ENCODE data around the gene RBM6. TPM values are rescaled to one million over a fixed set of nuclear protein-coding genes. Genes with fewer than 3 reads are reported as not detected.

The RBM6 gene, protein sequence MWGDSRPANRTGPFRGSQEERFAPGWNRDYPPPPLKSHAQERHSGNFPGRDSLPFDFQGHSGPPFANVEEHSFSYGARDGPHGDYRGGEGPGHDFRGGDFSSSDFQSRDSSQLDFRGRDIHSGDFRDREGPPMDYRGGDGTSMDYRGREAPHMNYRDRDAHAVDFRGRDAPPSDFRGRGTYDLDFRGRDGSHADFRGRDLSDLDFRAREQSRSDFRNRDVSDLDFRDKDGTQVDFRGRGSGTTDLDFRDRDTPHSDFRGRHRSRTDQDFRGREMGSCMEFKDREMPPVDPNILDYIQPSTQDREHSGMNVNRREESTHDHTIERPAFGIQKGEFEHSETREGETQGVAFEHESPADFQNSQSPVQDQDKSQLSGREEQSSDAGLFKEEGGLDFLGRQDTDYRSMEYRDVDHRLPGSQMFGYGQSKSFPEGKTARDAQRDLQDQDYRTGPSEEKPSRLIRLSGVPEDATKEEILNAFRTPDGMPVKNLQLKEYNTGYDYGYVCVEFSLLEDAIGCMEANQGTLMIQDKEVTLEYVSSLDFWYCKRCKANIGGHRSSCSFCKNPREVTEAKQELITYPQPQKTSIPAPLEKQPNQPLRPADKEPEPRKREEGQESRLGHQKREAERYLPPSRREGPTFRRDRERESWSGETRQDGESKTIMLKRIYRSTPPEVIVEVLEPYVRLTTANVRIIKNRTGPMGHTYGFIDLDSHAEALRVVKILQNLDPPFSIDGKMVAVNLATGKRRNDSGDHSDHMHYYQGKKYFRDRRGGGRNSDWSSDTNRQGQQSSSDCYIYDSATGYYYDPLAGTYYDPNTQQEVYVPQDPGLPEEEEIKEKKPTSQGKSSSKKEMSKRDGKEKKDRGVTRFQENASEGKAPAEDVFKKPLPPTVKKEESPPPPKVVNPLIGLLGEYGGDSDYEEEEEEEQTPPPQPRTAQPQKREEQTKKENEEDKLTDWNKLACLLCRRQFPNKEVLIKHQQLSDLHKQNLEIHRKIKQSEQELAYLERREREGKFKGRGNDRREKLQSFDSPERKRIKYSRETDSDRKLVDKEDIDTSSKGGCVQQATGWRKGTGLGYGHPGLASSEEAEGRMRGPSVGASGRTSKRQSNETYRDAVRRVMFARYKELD
- total RNA-seq (2012; rRNA removed) (38.5 and 40.8 TPM in 2 replicates), polyA plus RNA-seq (2012; rRNA removed) (51.1 and 64.6 TPM in 2 replicates), Bru-seq, nascent RNA (percentile 90 among the genes with signal in this experiment), BruChase-seq, experiment 1, labeled RNA remaining after a 6-hour chase (percentile 98 among the genes with signal in this experiment), BruChase-seq, experiment 2, labeled RNA remaining after a 2-hour chase (percentile 95 among the genes with signal in this experiment)
- 9.1 and 24.1 TPM in 2 replicates for polyA plus RNA-seq (2012; cell fraction: cytosol; rRNA removed)
- polyA plus RNA-seq (2012; cell fraction: nucleus; rRNA removed; ENCODE audit: low replicate concordance) = 37.5 and 273 TPM in 2 replicates
- long read RNA-seq, transcript RBM6-210 (17 exons, 2,260 nt) = major isoform, 10 of 41 reads
- long read RNA-seq, partial matches to known transcripts = 8 of 41 reads
- long read RNA-seq, other reads (novel, unspliced or antisense) = 13 of 41 reads

DNA sequence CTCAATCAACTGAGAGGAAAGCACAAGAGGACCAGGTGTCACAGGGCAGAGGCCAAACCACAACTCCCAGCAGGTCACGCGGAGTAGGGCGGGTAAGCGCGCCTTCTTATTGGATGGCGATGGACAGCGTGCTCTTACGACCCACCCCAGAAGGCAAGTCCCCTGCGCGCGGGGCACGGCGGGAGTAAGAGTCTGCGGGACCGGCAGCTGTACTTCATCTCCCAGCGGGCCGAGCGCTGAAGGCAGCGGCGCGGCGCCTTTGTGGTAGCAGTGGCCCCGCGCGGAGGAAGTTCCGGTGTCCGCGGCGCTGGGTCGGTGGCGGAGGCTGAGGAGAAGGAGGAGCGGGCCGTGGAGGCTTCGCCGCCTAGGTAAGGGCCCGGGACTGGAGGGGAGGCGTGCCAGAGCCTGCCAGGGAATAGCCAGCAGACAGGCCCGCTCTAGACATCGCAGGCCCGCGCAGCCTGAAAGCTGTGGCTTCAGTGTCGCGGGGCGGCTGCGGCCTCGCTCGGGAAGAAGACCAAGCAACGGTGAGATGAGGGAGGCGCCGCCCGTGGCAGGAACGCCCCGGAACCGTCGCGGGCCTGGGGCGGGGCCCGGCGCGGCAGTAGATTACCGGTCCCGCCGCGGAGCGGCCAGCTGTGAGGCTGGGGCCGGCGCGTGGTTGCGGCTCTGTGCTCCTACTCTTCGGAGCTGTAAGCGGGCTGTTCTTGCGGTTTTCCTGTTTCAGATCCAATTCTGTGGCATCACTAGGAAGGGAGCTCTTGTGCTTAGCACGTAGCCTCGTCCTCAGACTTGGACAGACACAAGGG lies at the start of gene RBM6:
Gene RBM6 (plus strand): TSS at position 293 of the 809 bp plus-strand sequence. CDS start 22,492 bp downstream, outside the sequence.
- ATAC-seq (ENCODE audit: low read depth) (peak; percentile 98), DNase-seq (peak; percentile 97)
- Histone ChIP-seq H3K23ac (ENCODE audit: low read depth, low read length) (peak within 1 kb of the TSS; percentile 96), H3K79me1 (ENCODE audit: low read depth in 1 of 2, low read length in 2 of 2) (peaks cover 4 to 22% of the 10 kb centered on the region in 2 experiments; a peak in 2 of 4 replicates), H4K91ac (ENCODE audit: insufficient read depth, low read depth, low read length) (peak within 1 kb of the TSS; percentile 94), H3K27ac (ENCODE audit: insufficient read depth, low read length) (peak within 1 kb of the TSS; percentile 93), H3K56ac (ENCODE audit: extremely low read depth, insufficient read depth, low read length) (peak within 1 kb of the TSS; percentile 76), H3K4ac (ENCODE audit: low read depth, low read length) (peak within 1 kb of the TSS; percentile 92), H2AK5ac (ENCODE audit: low read depth, low read length) (peak within 1 kb of the TSS; percentile 77), H2BK120ac (ENCODE audit: low read depth, low read length) (peak within 1 kb of the TSS; percentile 72; the same call in 1 of the 2 replicates), H2BK20ac (ENCODE audit: low read depth, low read length) (peak within 1 kb of the TSS; percentile 45; the same call in 1 of the 2 replicates), H3K4me2 (ENCODE audit: low read depth, low read length) (peak within 1 kb of the TSS; percentile 100), H3K9ac (ENCODE audit: low read depth, low read length) (peak within 1 kb of the TSS; percentile 97), H4K8ac (ENCODE audit: low read depth in 2 of 2, low read length in 2 of 2) (peak within 1 kb of the TSS; percentile 70 to 93), H3K14ac (replicated peaks; ENCODE audit: low read depth, low read length) (peak within 1 kb of the TSS; percentile 89), H2BK15ac (ENCODE audit: low read depth, low read length) (peak within 1 kb of the TSS; percentile 22; the same call in 1 of the 3 replicates), H2AFZ (replicated peaks; ENCODE audit: low read length, poor library complexity) (peak within 1 kb of the TSS; percentile 97), H4K5ac (ENCODE audit: low read depth, low read length) (peak within 1 kb of the TSS; percentile 75), H3K9me3 (ENCODE audit: control insufficient read depth, insufficient read depth, low read length) (no peaks in the 10 kb centered on the region), H2AK9ac (replicated peaks; ENCODE audit: low read depth, low read length, poor library complexity) (peak within 1 kb of the TSS; percentile 94), H2BK5ac (ENCODE audit: low read depth, low read length, poor library complexity, severe bottlenecking) (peak within 1 kb of the TSS; percentile 91), H3K18ac (ENCODE audit: low read depth, low read length) (peak within 1 kb of the TSS; percentile 70), H4K20me1 (ENCODE audit: insufficient read depth, low read length) (peaks cover 29% of the 10 kb centered on the region), H3K4me3 (ENCODE audit: insufficient read depth, low read depth, low read length) (peak within 1 kb of the TSS; percentile 80), H3K4me1 (ENCODE audit: control insufficient read depth, insufficient read depth, low read length) (peaks cover 4% of the 10 kb centered on the region; the same call in 1 of the 2 replicates), H3K36me3 (ENCODE audit: control insufficient read depth, insufficient read depth, low read length) (no peaks in the 10 kb centered on the region; the same call in 1 of the 2 replicates), H3K27me3 (ENCODE audit: control insufficient read depth, insufficient read depth, low read length) (no peaks in the 10 kb centered on the region), H3K9me1 (ENCODE audit: insufficient read depth, low read length) (peaks cover 7% of the 10 kb centered on the region)
- no TSS peak for BruUV-seq (replicated peaks)
- intact Hi-C loops (cut with micrococcal nuclease) (loop anchor here (5.0 kb wide), 1 partner anchor 147 kb away; the partner anchor contains the start of gene RBM5), in situ Hi-C loops (cut with MboI; ENCODE audit: low sequenced_read_pairs) (no loop called here), dilution Hi-C loops (cut with HindIII; ENCODE audit: low sequenced_read_pairs, unreplicated experiment) (no loop called here)
- ChIA-PET POLR2A (ENCODE audit: unreplicated experiment) (interaction anchor here (1.2 kb wide), 1 partner anchor 10 kb away, joined by 4 read pairs; the partner anchor contains the start of gene MON1A), CTCF (no interaction called here)
- 0% methylated on average over 38 of the region's 74 CpGs; no CpG with 5 or more reads in 1 of the 2 experiments for WGBS, 2 experiments (ENCODE audit: extremely low coverage in 2 of 2, insufficient read length in 1 of 2)
- no peak for TF ChIP-seq RCOR1 (IDR thresholded peaks at IDR 0.05; ENCODE audit: insufficient replicate concordance, low read length)
- TF ChIP-seq CEBPB (IDR thresholded peaks at IDR 0.05; ENCODE audit: low read depth, low read length) = no peak
- TF ChIP-seq, protein P1, sequence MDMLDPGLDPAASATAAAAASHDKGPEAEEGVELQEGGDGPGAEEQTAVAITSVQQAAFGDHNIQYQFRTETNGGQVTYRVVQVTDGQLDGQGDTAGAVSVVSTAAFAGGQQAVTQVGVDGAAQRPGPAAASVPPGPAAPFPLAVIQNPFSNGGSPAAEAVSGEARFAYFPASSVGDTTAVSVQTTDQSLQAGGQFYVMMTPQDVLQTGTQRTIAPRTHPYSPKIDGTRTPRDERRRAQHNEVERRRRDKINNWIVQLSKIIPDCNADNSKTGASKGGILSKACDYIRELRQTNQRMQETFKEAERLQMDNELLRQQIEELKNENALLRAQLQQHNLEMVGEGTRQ (IDR thresholded peaks at IDR 0.05; ENCODE audit: low read depth, low read length) = peak; percentile 91
- no peak for TF ChIP-seq CHD1 (IDR thresholded peaks at IDR 0.05; ENCODE audit: low read depth, low read length)
- no peak for TF ChIP-seq SMC3 (IDR thresholded peaks at IDR 0.05; ENCODE audit: low read depth, low read length)
- TF ChIP-seq MXI1 (IDR thresholded peaks at IDR 0.05; ENCODE audit: borderline replicate concordance, low read depth, low read length) = peak; percentile 74; the same call in 1 of the 2 replicates
- TF ChIP-seq, protein P2, sequence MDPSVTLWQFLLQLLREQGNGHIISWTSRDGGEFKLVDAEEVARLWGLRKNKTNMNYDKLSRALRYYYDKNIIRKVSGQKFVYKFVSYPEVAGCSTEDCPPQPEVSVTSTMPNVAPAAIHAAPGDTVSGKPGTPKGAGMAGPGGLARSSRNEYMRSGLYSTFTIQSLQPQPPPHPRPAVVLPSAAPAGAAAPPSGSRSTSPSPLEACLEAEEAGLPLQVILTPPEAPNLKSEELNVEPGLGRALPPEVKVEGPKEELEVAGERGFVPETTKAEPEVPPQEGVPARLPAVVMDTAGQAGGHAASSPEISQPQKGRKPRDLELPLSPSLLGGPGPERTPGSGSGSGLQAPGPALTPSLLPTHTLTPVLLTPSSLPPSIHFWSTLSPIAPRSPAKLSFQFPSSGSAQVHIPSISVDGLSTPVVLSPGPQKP (IDR thresholded peaks at IDR 0.05; ENCODE audit: borderline replicate concordance, low read depth, low read length) = no peak
- peak; percentile 92 for TF ChIP-seq POLR2A (IDR thresholded peaks at IDR 0.05; ENCODE audit: low read depth, low read length)
